Activated CD4-positive, alpha-beta T cell treated with anti-CD3 and anti-CD28 coated beads for 36 hours (primary cell): ENCODE results near the gene INSM2. TPM values are rescaled to one million over a fixed set of nuclear protein-coding genes. Genes with fewer than 3 reads are reported as not detected.

Experiments used
- ATAC-seq: fragments of 200-7000 bp; cut with Tn5 transposase; one replicate; pipeline ENCODE4 v1.10.0; 2021; ENCODE audit warnings: mild to moderate bottlenecking, moderate library complexity
- CTCF ChIA-PET: fragments of 350-600 bp; sonication (Branson Sonifier 250); formaldehyde crosslinking; loops from one replicate; lab custom pipeline; 2021; ENCODE audit warnings: antibody characterized with exemption; lab: Charles Lee
- POLR2A ChIA-PET: fragments of 350-600 bp; sonication (Branson Sonifier 250); formaldehyde crosslinking; loops from one replicate; lab custom pipeline; 2021; ENCODE audit warnings: antibody characterized with exemption, inconsistent platforms; lab: Charles Lee
- DNase-seq: peaks from one replicate; pipeline ENCODE4 v3.0.0-alpha.2; 2020
- H3K27ac Mint-ChIP-seq: one replicate; pipeline ENCODE4 v1.8.0; 2021; ENCODE audit warnings: mixed read lengths
- H3K27me3 Mint-ChIP-seq: one replicate; pipeline ENCODE4 v1.8.0; 2021; ENCODE audit warnings: mixed read lengths
- H3K36me3 Mint-ChIP-seq: one replicate; pipeline ENCODE4 v1.8.0; 2021; ENCODE audit warnings: low read depth, mixed read lengths
- H3K4me1 Mint-ChIP-seq: one replicate; pipeline ENCODE4 v1.8.0; 2021; ENCODE audit warnings: mixed read lengths
- H3K4me3 Mint-ChIP-seq: one replicate; pipeline ENCODE4 v1.8.0; 2021; ENCODE audit warnings: mild to moderate bottlenecking, moderate library complexity, mixed read lengths
- H3K9me3 Mint-ChIP-seq: one replicate; pipeline ENCODE4 v1.8.0; 2021; ENCODE audit warnings: low read depth, mixed read lengths
- intact Hi-C, 2 experiments: fragments of 100-400 bp; cut with DNase I in 1 of 2; cut with micrococcal nuclease in 1 of 2; formaldehyde crosslinking; loops; one replicate each; pipeline versions ENCODE4 v1.14.2 to v1.15.1; 2022 to 2024; cut with DNase I, micrococcal nuclease
- total RNA-seq, 2 experiments: library from RNA; stranded (reverse); gene quantifications; one replicate each; pipeline ENCODE4 v1.2.3, GENCODE V29; 2021

Gene INSM2
- total RNA-seq, 2 experiments from 2014 or later = not detected

DNA sequence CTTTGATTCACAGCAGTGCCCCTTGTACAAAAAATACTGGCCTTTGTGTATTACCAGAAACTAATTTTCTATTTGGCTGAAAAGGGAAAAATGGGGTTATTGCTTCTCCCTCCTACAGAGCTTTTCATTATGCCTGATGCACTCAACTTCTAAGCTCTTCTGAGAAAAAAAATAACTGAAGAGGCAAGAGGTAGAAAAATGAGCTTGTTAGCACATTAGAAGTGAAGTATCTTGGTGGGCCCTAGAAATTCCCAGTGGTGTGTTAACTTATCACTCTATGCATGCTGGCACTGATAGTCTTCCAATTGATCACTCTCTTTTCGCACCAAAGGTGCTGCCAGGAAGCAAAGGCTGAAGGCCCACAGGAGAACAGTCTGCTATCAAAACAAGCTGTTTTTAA lies 17.1 kb downstream of the INSM2 start:
- ATAC-seq = no peak
- H3K27me3 Mint-ChIP-seq = no peaks in the 10 kb centered on the region
- no peaks in the 10 kb centered on the region for H3K4me1 Mint-ChIP-seq
- no peak overlapping the region for H3K4me3 Mint-ChIP-seq
- no peak for DNase-seq
- peaks cover 10% of the 10 kb centered on the region for H3K36me3 Mint-ChIP-seq
- intact Hi-C loops = no loop called here
- no peak overlapping the region for H3K27ac Mint-ChIP-seq
- POLR2A ChIA-PET = no interaction called here
- no peaks in the 10 kb centered on the region for H3K9me3 Mint-ChIP-seq
- CTCF ChIA-PET = interaction anchor here (0.9 to 1.8 kb wide), 2 partner anchors 10 to 80 kb away, joined by 3 to 4 read pairs; no protein-coding TSS in a partner anchor

DNA sequence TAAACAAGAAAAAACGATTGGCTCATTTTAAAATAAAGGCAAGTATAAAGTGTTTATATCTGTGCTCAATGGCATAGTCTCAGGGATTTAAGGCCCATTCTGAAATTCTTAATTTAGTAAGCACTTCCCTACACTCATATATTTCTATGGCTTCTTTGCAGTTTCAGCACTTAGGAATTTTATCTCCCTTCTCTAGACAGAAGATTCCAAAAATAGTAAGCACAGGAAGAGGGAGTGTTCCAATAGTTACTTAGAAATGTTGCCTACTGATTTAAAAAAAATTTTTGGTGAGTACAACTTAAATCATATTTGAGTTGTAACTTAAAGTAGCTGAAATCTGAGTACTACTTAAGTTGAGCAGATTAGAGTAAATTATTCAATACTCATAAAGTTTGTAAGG lies 19.8 kb downstream of the INSM2 start:
- H3K36me3 Mint-ChIP-seq = peaks cover 6% of the 10 kb centered on the region
- H3K9me3 Mint-ChIP-seq = no peaks in the 10 kb centered on the region
- H3K4me3 Mint-ChIP-seq = no peak overlapping the region
- intact Hi-C loops = no loop called here
- no peak overlapping the region for H3K27ac Mint-ChIP-seq
- CTCF ChIA-PET = no interaction called here
- H3K4me1 Mint-ChIP-seq = no peaks in the 10 kb centered on the region
- ATAC-seq = no peak
- DNase-seq = no peak
- no peaks in the 10 kb centered on the region for H3K27me3 Mint-ChIP-seq
- POLR2A ChIA-PET = no interaction called here

DNA sequence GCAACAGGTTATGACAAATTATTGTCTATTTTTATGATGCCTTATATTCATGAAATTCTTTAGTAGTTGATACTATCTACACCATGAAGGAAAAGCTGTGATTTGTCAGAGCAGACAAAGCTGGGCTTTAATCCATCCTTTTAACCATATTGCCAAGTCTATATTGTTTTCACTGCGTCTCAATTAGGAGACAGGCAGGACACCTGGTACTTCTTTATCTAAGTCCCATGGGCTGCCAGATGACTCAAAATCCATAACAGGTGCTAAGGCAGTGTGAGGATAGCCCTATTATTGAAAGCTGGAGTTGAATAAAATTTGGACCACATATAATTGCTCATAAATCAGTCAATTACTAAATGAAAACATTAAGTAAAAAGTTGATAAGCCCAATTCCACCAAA lies 22.6 kb downstream of the INSM2 start:
- no peaks in the 10 kb centered on the region for H3K4me1 Mint-ChIP-seq
- intact Hi-C loops = no loop called here
- DNase-seq (no peak), ATAC-seq (no peak)
- H3K4me3 Mint-ChIP-seq = no peak overlapping the region
- peaks cover 4% of the 10 kb centered on the region for H3K36me3 Mint-ChIP-seq
- CTCF ChIA-PET = interaction anchor here (0.5 kb wide), 1 partner anchor 98 kb away, joined by 3 read pairs; no protein-coding TSS in a partner anchor
- H3K9me3 Mint-ChIP-seq = no peaks in the 10 kb centered on the region
- no peaks in the 10 kb centered on the region for H3K27me3 Mint-ChIP-seq
- POLR2A ChIA-PET = interaction anchor here (0.6 kb wide), 1 partner anchor 118 kb away, joined by 8 read pairs; no protein-coding TSS in a partner anchor
- H3K27ac Mint-ChIP-seq = no peak overlapping the region

- Mint-ChIP-seq H3K4me3 (no peak overlapping the region), H3K27me3 (no peaks in the 10 kb centered on the region), H3K4me1 (no peaks in the 10 kb centered on the region), H3K27ac (no peak overlapping the region), H3K9me3 (no peaks in the 10 kb centered on the region), H3K36me3 (peaks cover 4% of the 10 kb centered on the region)
- intact Hi-C loops = no loop called here
- DNase-seq (no peak), ATAC-seq (no peak)
- CTCF ChIA-PET = interaction anchor here (1.7 kb wide), 1 partner anchor 12 kb away, joined by 3 read pairs; no protein-coding TSS in a partner anchor
- POLR2A ChIA-PET = no interaction called here
Observed at GRCh38 chr14:35557221-35557747, 23.3 kb downstream of the INSM2 start.

DNA sequence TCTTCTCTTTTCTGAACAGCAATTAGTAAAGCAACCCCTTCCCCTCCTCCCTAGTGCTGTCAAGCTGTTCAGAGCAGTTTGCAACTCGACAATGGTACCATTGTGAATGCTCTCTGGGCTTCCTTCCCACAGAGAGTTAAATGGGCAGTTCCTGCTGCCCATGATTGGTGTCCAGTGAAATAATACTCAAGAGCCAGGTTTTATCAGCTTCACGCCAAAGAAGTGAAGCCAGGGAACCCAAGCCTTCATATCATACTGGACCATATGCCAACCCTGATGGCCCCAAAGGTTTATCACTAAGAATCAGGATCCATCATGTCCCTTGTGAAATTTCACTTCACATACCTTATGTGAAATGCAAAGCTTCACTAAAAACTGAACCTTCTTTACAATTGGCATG lies 24.7 kb downstream of the INSM2 start:
- ATAC-seq (no peak), DNase-seq (no peak)
- no peaks in the 10 kb centered on the region for H3K9me3 Mint-ChIP-seq
- H3K27ac Mint-ChIP-seq = no peak overlapping the region
- intact Hi-C loops = no loop called here
- H3K36me3 Mint-ChIP-seq = peaks cover 4% of the 10 kb centered on the region
- no peak overlapping the region for H3K4me3 Mint-ChIP-seq
- CTCF ChIA-PET = interaction anchor here (1.7 kb wide), 1 partner anchor 14 kb away, joined by 3 read pairs; no protein-coding TSS in a partner anchor
- POLR2A ChIA-PET = interaction anchor here (0.6 kb wide), 1 partner anchor 256 kb away, joined by 5 read pairs; no protein-coding TSS in a partner anchor
- H3K27me3 Mint-ChIP-seq = no peaks in the 10 kb centered on the region
- H3K4me1 Mint-ChIP-seq = no peaks in the 10 kb centered on the region

DNA sequence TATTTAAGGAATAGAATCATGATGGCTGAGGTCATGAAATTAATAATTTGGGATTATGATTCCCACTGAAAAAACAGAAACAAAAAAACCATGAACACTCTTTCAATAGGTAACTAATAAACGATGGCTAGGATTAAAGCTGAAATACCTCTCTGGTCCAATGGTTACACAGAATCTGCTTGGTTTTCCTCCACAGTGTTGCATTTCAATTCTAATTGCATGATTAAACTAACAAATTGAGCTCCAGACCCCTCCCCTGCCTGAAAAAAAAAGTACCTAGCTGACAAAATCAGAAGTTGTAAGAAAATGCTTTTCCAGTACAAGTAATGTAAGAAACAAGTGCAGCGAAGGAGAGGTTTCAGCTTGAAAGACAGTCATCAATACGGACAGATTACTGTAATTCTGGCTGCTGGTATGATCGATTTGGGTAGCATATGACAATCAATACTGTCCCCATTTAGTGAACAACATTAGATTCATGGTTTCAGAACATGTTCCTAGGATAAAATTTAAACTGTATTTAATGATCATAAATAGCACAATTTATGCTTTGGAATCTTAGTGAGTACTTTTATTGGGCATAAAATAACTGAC lies 32.0 kb downstream of the INSM2 start:
- Mint-ChIP-seq H3K27me3 (no peaks in the 10 kb centered on the region), H3K27ac (no peak overlapping the region), H3K36me3 (peaks cover 5% of the 10 kb centered on the region), H3K4me3 (no peak overlapping the region), H3K4me1 (no peaks in the 10 kb centered on the region), H3K9me3 (no peaks in the 10 kb centered on the region)
- DNase-seq (no peak), ATAC-seq (no peak)
- ChIA-PET POLR2A (no interaction called here), CTCF (no interaction called here)
- intact Hi-C loops = no loop called here

DNA sequence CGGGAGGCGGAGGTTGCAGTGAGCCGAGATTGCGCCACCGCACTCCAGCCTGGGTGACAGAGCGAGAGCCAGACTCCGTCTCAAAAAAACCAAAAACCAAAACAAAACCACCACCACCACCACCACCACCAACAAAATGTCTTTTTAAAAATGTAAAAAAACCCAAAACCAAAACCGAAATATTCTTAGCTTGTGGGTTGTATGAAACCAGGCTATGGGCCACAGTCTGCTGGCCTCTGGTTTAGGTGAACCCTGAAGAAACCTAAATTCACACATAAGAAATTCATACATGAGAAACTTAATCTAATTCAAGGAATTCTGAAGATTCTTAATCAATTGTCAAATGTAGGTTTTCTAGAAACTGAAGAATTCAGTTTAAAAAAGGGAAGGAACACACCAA lies 37.6 kb downstream of the INSM2 start:
- intact Hi-C loops = no loop called here
- H3K36me3 Mint-ChIP-seq = peaks cover 7% of the 10 kb centered on the region
- ATAC-seq = no peak
- no peak for DNase-seq
- no peaks in the 10 kb centered on the region for H3K27me3 Mint-ChIP-seq
- no peaks in the 10 kb centered on the region for H3K4me1 Mint-ChIP-seq
- POLR2A ChIA-PET = no interaction called here
- no peak overlapping the region for H3K4me3 Mint-ChIP-seq
- no peak overlapping the region for H3K27ac Mint-ChIP-seq
- H3K9me3 Mint-ChIP-seq = no peaks in the 10 kb centered on the region
- CTCF ChIA-PET = no interaction called here

DNA sequence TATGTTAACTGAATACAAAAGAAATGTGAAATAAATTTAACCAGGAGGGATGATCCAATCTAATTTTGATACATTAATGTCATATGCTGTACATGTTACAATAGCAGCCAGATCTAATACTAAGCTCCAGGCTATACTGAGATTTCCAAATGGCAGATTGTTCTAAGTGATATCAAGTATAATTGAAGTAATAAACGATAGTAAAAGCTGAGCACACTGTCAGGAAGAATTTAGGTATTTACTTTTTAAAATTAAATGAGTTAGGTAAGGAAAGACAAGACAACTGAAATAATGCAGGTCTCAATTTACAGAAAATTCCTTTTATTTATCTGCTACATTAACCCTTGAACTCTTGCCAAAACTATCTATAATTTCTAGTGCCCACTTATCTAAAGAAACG lies 39.9 kb downstream of the INSM2 start:
- no peak for ATAC-seq
- H3K4me1 Mint-ChIP-seq = no peaks in the 10 kb centered on the region
- H3K36me3 Mint-ChIP-seq = peaks cover 8% of the 10 kb centered on the region
- POLR2A ChIA-PET = no interaction called here
- H3K9me3 Mint-ChIP-seq = no peaks in the 10 kb centered on the region
- CTCF ChIA-PET = interaction anchor here (0.7 kb wide), 1 partner anchor 135 kb away, joined by 4 read pairs; no protein-coding TSS in a partner anchor
- no peaks in the 10 kb centered on the region for H3K27me3 Mint-ChIP-seq
- H3K4me3 Mint-ChIP-seq = no peak overlapping the region
- intact Hi-C loops = no loop called here
- H3K27ac Mint-ChIP-seq = no peak overlapping the region
- DNase-seq = no peak

GRCh38 chr14:35576260-35576659 lies 42.3 kb downstream of the INSM2 start:
- H3K9me3 Mint-ChIP-seq = no peaks in the 10 kb centered on the region
- CTCF ChIA-PET = no interaction called here
- no peak overlapping the region for H3K4me3 Mint-ChIP-seq
- POLR2A ChIA-PET = no interaction called here
- no peak overlapping the region for H3K27ac Mint-ChIP-seq
- DNase-seq = no peak
- H3K4me1 Mint-ChIP-seq = no peaks in the 10 kb centered on the region
- no peak for ATAC-seq
- no peaks in the 10 kb centered on the region for H3K27me3 Mint-ChIP-seq
- H3K36me3 Mint-ChIP-seq = peaks cover 5% of the 10 kb centered on the region
- intact Hi-C loops = no loop called here

- Mint-ChIP-seq H3K9me3 (no peaks in the 10 kb centered on the region), H3K36me3 (peaks cover 6% of the 10 kb centered on the region), H3K27me3 (no peaks in the 10 kb centered on the region), H3K4me3 (no peak overlapping the region), H3K27ac (no peak overlapping the region), H3K4me1 (no peaks in the 10 kb centered on the region)
- intact Hi-C loops = no loop called here
- no peak for ATAC-seq
- no peak for DNase-seq
- ChIA-PET CTCF (interaction anchor here (1.3 kb wide), 1 partner anchor 8 kb away, joined by 3 read pairs; no protein-coding TSS in a partner anchor), POLR2A (no interaction called here)
Observed at GRCh38 chr14:35576856-35577255, 42.9 kb downstream of the INSM2 start.

GRCh38 chr14:35578135-35578534 lies 44.2 kb downstream of the INSM2 start:
- H3K27ac Mint-ChIP-seq = no peak overlapping the region
- ChIA-PET CTCF (interaction anchor here (1.3 kb wide), 1 partner anchor 9 kb away, joined by 3 read pairs; no protein-coding TSS in a partner anchor), POLR2A (no interaction called here)
- no peaks in the 10 kb centered on the region for H3K9me3 Mint-ChIP-seq
- peaks cover 5% of the 10 kb centered on the region for H3K36me3 Mint-ChIP-seq
- intact Hi-C loops = no loop called here
- ATAC-seq (no peak), DNase-seq (no peak)
- H3K27me3 Mint-ChIP-seq = no peaks in the 10 kb centered on the region
- no peaks in the 10 kb centered on the region for H3K4me1 Mint-ChIP-seq
- no peak overlapping the region for H3K4me3 Mint-ChIP-seq

DNA sequence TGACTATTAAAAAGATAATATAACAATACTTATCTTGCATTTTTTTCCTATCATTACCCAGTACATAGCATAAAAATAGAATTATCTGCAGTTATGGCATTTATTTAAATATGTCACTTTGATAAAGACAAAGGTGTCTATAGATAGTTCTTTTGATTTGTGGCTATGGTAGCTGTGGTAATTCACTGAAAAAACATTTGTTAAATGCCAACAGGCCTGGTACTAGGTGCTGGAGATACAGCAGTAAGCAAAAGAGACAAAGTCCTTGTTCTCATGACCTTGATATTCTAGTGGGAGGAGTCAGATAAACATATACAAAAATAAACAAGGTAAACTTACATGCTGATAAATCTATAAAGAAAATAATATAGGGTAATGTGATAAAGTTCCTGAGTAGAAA lies 44.7 kb downstream of the INSM2 start:
- Mint-ChIP-seq H3K9me3 (no peaks in the 10 kb centered on the region), H3K4me1 (no peaks in the 10 kb centered on the region), H3K27me3 (no peaks in the 10 kb centered on the region), H3K27ac (no peak overlapping the region), H3K4me3 (no peak overlapping the region), H3K36me3 (peaks cover 5% of the 10 kb centered on the region)
- POLR2A ChIA-PET = no interaction called here
- intact Hi-C loops = no loop called here
- no peak for ATAC-seq
- CTCF ChIA-PET = no interaction called here
- DNase-seq = no peak
